Measurements from ENCODE around the gene SCN4B.

The SCN4B gene

GRCh38 chr11:118095493-118095892 is 57.1 kb downstream of the SCN4B start:
- H3K4me3 ChIP-seq (ENCODE audit: control insufficient read depth, low read depth, low read length) = no peak overlapping the region
- DNase-seq (ENCODE audit: low read depth) = no peak
- TF ChIP-seq CTCF (IDR thresholded peaks at IDR 0.05; ENCODE audit: control insufficient read depth, insufficient read depth, low read depth, low read length, missing control alignments) = no peak

- no peak overlapping the region for H3K4me3 ChIP-seq (ENCODE audit: control insufficient read depth, low read depth, low read length)
- no peak for TF ChIP-seq CTCF (IDR thresholded peaks at IDR 0.05; ENCODE audit: control insufficient read depth, insufficient read depth, low read depth, low read length, missing control alignments)
- DNase-seq (ENCODE audit: low read depth) = no peak
Measured at GRCh38 chr11:118092907-118093571, 59.6 kb downstream of the SCN4B start.

GRCh38 chr11:118091690-118092089 is 60.9 kb downstream of the SCN4B start:
- no peak for DNase-seq (ENCODE audit: low read depth)
- H3K4me3 ChIP-seq (ENCODE audit: control insufficient read depth, low read depth, low read length) = no peak overlapping the region
- no peak for TF ChIP-seq CTCF (IDR thresholded peaks at IDR 0.05; ENCODE audit: control insufficient read depth, insufficient read depth, low read depth, low read length, missing control alignments)

- H3K4me3 ChIP-seq (ENCODE audit: control insufficient read depth, low read depth, low read length) = no peak overlapping the region
- DNase-seq (ENCODE audit: low read depth) = no peak
- no peak for TF ChIP-seq CTCF (IDR thresholded peaks at IDR 0.05; ENCODE audit: control insufficient read depth, insufficient read depth, low read depth, low read length, missing control alignments)
Measured at GRCh38 chr11:118090545-118091162, 62.0 kb downstream of the SCN4B start.

GRCh38 chr11:118088531-118088930 is 64.1 kb downstream of the SCN4B start:
- TF ChIP-seq CTCF (IDR thresholded peaks at IDR 0.05; ENCODE audit: control insufficient read depth, insufficient read depth, low read depth, low read length, missing control alignments) = no peak
- DNase-seq (ENCODE audit: low read depth) = no peak
- H3K4me3 ChIP-seq (ENCODE audit: control insufficient read depth, low read depth, low read length) = no peak overlapping the region

GRCh38 chr11:118087931-118088330 is 64.7 kb downstream of the SCN4B start:
- TF ChIP-seq CTCF (IDR thresholded peaks at IDR 0.05; ENCODE audit: control insufficient read depth, insufficient read depth, low read depth, low read length, missing control alignments) = no peak
- DNase-seq (ENCODE audit: low read depth) = no peak
- H3K4me3 ChIP-seq (ENCODE audit: control insufficient read depth, low read depth, low read length) = no peak overlapping the region
